Limb (tissue), 2 donors: ENCODE results near the gene LRRC23.
"Not testable (repeated sequence)": the region's sequence is repeated elsewhere in the genome, so short reads cannot be mapped to it uniquely, and the experiment has no call there.

Source experiments
- DNase-seq, 2 donors: peaks; one replicate each; pipeline ENCODE4 v3.0.0-alpha.2; 2016; ENCODE audit errors: extremely low spot score in 2 of 2

The LRRC23 gene

DNA sequence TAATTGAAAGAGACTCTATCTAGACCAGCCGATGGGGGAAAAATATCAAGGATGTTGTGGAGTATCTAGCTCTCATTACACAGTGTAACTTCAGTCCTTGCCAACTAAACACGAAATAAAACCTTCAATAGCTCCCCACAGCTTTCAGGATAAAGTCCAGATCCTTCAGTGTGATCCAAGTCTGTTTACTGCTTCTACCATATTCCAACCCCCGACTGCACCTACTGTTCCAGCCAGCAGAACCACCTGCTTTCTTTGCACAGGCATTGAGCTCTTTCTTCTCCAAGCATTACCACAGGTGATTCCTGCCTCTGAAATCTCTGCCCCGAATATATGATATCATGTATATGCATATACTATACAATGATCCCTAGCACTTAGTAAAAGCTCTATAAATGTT lies 2.2 kb upstream of the LRRC23 start:
- DNase-seq: no peak

DNA sequence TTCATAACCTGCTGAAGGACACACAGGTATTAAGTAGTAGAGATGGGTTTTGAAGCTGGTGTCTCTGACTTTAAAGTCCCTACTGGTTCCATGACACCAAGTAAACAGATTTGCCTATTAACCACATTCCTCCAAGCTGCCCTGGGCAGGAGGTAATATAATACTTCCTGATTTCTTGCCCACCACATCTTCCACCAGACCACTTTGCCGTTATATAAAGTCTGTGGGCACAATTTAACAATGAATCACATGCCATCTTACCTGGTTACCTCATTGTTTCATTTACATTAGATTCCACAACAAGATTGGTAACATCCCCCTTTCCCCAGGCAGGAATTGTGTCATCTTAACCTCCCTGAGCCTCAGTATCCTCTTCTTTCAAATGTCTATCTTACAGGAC lies 900 bp upstream of the LRRC23 start:
- no peak for DNase-seq

DNA sequence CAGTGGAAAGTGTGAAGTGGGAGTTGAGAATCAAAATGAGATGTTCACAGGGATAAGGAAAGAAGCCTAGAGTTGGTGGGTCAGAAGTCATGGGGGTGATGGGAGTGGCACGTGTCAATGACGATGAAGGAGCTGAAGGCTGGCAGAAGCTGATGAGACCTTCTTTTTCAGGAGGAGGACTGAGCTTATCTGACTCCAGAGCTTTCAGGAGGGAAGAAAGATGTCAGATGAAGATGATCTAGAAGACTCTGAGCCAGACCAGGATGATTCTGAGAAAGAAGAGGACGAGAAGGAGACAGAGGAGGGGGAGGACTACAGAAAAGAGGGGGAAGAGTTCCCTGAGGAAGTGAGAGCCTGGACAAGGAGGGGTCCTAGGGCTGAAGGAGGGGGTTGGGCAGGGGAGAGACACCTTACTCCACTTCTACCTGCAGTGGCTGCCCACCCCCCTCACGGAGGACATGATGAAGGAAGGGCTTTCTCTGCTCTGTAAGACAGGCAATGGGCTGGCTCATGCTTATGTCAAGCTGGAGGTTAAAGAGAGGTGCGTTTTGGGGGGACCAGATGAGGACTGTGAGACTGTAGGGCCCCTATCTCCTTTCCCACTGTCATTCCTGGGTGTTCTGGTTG lies 905 bp downstream of the LRRC23 start:
- no peak for DNase-seq

DNA sequence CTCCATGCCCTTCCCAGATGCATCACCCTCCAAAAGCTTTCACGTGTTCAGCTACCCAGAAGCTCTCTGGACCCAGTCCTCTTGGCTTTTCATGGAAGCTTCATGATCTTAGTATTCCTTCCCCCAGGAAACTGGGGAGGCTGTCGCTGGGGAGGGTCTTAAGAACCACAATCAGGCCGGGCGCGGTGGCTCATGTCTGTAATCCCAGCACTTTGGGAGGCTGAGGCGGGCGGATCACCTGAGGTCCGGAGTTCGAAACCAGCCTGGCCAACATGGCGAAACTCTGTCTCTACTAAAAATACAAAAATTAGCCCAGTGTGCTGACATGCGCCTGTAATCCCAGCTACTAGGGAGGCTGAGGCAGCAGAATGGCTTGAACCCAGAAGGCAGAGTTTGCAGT lies 3.5 kb downstream of the LRRC23 start:
- not testable (repeated sequence) for DNase-seq

DNA sequence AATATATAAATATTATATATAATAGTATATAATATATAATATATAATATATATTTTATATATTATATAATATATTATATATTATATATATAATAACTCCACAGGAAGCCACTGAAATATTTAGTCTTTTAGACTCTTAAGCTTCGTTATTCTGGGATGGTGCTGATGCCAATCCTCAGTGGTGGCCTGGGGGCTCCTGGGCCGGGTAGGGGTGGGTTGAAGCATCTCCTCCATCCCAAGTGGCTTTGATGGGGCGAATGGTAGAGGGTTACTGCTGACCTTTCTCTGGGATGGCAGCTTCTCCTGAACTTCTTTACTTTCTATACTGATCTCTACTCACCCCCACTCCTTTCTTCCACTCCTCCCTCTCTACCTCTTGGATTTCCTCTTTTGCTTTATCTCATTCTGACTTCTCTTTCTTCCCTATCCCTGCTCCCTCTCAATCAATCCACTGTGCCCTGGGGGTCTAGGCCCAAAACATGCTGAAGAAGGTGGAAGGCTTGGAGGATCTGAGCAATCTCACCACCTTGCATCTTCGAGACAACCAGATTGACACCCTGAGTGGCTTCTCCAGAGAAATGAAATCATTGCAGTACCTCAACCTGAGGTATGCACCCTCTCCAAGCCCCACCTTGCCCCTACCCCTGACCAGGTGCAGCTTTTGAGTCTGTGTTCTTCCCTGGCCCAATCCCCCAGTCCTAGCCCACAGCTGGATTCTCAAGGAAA lies 5.0 kb downstream of the LRRC23 start:
- no peak for DNase-seq

DNA sequence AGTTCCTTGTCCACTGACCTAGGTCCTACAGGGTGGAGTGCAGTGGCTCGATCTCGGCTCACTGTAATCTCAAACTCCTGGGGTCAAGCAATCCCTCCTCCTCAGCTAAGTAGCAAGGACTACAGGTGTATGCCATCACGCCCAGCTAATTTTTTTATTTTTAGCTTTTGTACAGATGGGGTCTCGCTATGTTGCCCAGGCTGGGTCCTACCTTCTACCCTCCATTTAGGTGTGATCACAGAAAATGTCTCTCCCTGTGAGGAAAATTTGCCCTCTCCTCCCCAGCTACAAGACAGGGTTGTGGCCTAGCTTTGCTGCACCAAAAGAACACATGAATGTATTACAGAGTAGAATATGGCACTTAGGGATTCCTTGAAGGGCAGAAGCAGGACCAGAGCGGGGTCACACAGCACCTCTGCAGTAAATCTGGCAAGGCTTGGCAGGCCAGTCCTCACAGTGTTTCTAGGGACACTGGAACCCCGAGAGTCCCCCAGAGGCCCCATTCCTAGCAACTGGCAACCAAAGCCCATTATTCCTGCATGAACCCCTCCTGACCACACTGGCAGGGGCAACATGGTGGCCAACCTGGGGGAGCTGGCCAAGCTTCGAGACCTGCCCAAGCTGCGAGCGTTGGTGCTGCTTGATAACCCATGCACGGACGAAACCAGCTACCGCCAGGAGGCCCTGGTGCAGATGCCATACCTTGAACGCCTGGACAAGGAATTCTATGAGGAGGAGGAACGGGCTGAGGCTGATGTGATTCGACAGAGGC lies 7.7 kb downstream of the LRRC23 start:
- DNase-seq: no peak

DNA sequence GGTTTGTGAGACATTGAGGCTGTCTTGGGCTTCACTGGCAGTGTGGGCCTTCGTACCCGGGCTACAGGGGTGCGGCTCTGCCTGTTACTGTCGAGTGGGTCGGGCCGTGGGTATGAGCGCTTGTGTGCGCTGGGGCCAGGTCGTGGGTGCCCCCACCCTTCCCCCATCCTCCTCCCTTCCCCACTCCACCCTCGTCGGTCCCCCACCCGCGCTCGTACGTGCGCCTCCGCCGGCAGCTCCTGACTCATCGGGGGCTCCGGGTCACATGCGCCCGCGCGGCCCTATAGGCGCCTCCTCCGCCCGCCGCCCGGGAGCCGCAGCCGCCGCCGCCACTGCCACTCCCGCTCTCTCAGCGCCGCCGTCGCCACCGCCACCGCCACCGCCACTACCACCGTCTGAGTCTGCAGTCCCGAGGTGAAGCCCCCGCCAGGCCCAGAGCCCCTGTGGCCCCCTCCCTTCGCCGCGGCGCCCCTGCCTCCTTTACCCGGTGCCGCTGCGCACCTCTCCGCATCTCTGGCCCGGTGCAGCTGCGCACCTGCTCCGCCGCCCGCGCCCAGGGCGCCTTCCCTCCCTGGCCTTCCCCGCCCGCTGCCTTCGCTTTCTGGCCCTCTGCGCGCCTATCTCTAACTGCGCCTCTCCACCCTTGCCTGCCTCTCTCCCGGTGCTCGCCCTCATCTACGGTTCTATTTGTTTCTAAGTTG lies 9.8 kb downstream of the LRRC23 start, which contains the start of gene ENO2:
TSS of gene ENO2 (plus strand) at position 335 of the 701 bp plus-strand sequence. CDS start 1,253 bp downstream, outside the sequence.
- peak; percentile 21 to 80 for DNase-seq

DNA sequence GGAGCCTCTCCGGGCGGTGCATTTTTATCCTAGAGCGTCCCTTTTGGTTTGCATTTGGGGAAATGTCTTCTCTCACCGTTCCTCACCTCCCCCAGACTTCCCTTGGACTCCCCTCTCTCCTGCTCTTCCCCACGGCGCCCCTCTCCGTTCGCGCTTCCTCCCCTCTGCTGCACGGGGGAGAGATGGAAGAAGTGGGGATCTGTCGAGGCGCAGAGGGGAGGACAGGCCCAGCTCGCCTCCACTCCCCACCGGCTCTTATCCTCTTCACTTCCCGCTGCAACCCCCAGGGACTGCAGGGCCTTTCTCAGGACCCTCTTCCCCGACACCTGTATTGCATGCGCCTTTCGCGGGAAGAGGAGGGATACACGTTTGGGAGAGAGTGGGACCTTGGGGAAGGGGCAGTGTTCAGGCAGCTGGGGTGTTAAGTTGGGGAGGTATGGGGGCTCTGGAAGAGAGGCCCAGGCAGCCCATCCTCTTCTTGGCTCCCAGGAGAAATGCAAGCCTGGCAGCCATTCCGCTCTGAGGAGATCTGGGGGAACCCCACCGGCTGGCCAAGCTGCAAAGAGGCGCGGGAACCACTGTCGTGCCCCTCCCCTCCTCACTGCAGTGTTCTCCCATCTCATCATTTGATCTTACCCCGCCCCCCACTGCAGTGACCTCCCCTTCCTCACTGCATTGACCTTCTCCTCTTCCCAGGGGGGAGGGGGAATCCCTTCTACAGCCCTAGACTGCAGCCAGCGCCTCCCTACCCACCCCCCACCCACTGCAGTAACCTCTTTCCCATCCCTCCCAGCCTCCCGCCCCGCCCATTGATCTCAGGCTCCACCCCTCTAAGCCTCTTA lies 10.5 kb downstream of the LRRC23 start:
- no peak for DNase-seq

DNA sequence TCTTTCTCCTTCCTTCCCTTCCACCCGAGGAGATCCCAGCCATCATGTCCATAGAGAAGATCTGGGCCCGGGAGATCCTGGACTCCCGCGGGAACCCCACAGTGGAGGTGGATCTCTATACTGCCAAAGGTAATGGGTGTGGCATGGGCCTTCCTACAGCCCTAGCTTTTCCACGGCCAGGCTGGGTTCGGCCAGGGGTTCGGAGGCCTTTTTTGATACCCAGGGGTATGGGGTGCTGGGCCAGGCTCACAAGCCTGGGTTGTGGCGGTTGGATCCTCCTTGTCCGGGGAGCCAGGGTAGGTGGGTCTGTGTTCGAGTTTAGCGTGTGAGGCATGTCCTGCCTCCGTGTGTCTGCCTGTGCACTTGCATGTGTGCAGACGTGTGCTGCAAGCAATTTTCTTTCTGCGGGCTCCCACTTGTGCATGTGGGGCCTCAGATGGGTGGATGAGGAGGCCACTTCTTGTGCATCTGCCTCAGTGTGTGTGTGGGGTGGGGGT lies 11.2 kb downstream of the LRRC23 start:
- no peak for DNase-seq

DNA sequence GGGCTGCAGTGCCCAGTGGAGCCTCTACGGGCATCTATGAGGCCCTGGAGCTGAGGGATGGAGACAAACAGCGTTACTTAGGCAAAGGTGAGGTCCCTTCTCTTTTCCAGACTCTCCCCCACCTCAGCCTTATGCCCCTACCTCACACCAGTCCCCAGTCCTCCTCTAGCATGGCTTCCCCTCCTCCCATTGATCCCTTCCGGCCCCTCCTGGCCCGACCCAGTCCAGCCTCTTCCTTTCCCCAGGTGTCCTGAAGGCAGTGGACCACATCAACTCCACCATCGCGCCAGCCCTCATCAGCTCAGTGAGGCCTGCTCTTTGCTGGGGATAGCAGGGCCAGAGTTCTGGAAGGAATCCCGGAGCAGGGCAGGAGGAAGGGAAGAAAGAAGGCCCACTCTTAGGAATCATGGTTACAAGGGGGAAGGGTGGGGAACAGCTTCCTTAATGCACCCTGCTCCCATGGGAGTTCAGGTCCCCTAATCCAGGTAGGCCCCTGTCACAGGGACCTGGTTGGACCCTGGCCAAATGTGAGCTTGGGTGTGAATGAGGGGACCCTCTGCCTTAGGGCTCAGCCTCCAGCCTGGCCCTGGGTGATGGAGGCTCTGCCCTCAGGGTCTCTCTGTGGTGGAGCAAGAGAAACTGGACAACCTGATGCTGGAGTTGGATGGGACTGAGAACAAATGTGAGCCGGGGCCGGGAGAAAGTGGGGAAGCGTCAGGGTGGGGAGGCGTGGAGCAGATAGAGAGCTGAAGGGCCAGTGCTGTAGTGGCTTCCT lies 12.0 kb downstream of the LRRC23 start:
- no peak for DNase-seq

DNA sequence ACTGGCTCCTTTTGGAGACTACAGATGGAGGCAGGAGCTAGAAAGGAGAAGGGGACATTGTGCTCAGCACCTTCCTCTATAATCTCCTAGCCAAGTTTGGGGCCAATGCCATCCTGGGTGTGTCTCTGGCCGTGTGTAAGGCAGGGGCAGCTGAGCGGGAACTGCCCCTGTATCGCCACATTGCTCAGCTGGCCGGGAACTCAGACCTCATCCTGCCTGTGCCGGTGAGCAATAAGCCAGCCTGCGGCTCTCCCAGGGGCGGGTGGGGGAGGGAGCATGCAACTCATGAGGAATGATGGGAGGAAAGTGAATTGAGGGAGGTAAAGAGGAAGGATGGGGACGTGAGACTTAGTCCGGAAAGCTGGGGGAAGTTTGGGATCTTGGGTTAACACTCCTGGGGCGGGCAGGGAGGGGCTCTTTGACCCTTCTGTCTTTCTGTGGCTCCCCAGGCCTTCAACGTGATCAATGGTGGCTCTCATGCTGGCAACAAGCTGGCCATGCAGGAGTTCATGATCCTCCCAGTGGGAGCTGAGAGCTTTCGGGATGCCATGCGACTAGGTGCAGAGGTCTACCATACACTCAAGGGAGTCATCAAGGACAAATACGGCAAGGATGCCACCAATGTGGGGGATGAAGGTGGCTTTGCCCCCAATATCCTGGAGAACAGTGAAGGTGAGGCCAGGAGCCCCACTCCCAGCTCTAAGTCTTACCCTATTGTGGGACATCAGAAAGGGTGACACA lies 13.0 kb downstream of the LRRC23 start:
- no peak for DNase-seq

DNA sequence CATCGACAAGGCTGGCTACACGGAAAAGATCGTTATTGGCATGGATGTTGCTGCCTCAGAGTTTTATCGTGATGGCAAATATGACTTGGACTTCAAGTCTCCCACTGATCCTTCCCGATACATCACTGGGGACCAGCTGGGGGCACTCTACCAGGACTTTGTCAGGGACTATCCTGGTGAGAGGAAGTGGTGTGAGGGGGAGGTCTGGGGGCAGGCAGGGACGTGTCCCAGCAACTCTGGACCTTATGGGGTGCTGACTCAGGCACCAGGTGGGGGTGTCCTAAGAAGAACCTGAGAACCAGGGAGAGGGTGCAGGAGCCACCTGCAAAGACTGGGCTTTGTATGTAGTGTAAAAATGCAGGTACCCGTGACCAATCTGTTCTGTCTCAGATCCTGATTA lies 15.0 kb downstream of the LRRC23 start:
- no peak for DNase-seq

DNA sequence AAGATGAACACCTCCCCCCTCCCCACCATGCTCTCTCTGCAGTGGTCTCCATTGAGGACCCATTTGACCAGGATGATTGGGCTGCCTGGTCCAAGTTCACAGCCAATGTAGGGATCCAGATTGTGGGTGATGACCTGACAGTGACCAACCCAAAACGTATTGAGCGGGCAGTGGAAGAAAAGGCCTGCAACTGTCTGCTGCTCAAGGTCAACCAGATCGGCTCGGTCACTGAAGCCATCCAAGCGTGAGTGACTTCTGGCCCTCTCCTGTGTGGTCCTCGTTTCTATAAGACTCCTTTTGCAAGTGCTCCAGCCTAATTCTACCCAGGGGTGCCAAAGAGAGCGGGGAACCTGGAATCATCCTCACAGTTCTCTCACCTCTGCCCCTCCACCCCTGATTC lies 16.9 kb downstream of the LRRC23 start:
- no peak for DNase-seq

DNA sequence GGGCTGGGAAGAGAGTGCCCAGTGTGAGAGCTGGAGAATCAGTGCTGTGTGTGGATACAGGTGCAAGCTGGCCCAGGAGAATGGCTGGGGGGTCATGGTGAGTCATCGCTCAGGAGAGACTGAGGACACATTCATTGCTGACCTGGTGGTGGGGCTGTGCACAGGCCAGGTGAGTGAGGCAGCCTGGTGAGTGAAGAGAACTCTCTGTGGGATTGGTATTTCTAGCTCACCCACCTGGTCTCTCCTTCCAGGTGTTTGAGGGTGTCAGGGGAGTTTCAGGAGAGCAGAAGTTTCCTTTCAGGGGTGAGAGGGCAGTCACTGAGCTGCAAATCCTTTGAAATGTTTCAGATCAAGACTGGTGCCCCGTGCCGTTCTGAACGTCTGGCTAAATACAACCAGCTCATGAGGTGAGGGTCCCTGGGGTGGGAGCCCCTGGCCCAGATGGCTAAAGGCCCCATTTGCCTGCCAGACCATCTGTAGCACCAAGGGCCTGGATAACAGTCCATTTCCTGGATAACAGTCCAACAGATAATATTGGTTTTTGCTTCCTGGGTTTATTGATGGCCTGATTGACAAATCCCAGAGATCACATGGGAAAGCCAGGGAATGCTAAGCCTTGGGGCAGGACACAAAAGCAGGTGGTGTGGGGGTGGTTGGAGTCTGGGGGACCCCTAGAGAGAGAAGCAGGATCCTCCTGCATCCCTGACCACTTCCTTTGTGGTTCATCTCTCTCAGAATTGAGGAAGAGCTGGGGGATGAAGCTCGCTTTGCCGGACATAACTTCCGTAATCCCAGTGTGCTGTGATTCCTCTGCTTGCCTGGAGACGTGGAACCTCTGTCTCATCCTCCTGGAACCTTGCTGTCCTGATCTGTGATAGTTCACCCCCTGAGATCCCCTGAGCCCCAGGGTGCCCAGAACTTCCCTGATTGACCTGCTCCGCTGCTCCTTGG lies 17.6 kb downstream of the LRRC23 start:
- no peak for DNase-seq

DNA sequence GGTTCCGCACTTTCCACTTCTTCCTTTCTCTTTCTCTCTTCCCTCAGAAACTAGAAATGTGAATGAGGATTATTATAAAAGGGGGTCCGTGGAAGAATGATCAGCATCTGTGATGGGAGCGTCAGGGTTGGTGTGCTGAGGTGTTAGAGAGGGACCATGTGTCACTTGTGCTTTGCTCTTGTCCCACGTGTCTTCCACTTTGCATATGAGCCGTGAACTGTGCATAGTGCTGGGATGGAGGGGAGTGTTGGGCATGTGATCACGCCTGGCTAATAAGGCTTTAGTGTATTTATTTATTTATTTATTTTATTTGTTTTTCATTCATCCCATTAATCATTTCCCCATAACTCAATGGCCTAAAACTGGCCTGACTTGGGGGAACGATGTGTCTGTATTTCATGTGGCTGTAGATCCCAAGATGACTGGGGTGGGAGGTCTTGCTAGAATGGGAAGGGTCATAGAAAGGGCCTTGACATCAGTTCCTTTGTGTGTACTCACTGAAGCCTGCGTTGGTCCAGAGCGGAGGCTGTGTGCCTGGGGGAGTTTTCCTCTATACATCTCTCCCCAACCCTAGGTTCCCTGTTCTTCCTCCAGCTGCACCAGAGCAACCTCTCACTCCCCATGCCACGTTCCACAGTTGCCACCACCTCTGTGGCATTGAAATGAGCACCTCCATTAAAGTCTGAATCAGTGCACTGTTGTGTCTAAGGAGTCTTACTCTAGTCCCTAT lies 18.5 kb downstream of the LRRC23 start:
- no peak for DNase-seq

DNA sequence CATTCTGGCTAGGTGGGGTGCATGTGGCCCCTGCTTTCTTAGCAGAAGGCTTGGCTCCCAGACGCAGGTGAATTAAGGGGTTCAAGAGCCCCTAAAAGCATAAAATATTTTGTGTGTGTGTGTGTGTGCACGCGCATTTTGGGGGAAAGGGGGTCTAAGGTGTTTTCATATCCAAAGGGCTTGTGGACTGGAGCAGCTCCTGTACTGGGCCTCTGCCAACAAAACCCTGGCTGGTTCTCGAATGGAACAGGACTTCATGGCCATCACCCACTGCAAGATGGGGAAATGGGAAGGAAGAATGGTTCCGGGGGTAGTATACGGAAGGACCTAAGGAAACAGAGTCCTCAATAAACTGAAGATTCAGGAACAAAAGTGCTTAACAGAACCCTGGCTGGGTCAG lies 19.2 kb downstream of the LRRC23 start:
- peak in 1 of 2 donors; percentile 51 for DNase-seq

DNA sequence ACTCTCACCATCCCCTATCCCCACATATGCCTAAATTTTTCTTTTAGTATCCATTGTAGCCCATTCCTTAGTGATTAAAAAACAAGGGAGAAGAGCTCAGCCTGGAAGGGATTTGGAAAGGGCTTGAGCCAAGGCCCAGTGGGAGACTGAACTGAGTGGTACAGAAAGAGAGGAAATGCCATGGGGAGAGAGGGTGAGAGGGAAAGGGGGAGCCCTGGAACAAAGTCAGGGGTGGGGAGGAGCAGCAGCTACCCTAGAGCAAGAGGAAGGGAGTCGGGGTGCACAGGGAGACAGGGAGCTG lies 20.6 kb downstream of the LRRC23 start:
- DNase-seq: no peak
